ENCODE results near the gene NLRC5.

Gene NLRC5

DNA sequence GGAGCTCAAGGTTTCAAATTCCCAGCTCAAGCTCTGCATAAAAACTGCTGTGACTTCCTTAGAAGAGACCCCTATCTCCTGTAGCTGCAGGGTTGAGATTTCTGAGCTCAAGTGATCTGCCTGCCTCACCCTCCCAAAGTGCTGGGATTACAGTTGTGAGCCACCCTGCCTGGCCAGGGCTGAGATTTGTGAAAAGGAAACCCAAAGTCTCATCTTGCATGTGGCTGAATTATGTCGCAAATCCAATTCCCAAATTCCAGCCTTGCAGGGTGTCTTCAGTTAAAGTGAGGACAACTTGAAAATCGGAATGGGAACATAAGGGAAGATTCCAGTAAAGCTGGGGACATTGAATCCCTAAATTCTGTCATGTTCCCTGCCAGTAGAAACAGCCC lies 41.8 kb upstream of the NLRC5 start:
- Histone ChIP-seq H3K9ac (ENCODE audit: low read depth, low read length) (no peak overlapping the region), H3K36me3 (ENCODE audit: control insufficient read depth, insufficient read depth, low read length) (peaks cover 29% of the 10 kb centered on the region), H3K4me1 (ENCODE audit: control insufficient read depth, insufficient read depth, low read length) (no peaks in the 10 kb centered on the region), H3K9me3 (ENCODE audit: control insufficient read depth, insufficient read depth, low read length) (no peaks in the 10 kb centered on the region), H3K4me3 (ENCODE audit: low read depth, low read length) (no peak overlapping the region), H3K27ac (ENCODE audit: low read depth, low read length) (no peak overlapping the region), H3K27me3 (ENCODE audit: control insufficient read depth, insufficient read depth, low read length) (no peaks in the 10 kb centered on the region)

DNA sequence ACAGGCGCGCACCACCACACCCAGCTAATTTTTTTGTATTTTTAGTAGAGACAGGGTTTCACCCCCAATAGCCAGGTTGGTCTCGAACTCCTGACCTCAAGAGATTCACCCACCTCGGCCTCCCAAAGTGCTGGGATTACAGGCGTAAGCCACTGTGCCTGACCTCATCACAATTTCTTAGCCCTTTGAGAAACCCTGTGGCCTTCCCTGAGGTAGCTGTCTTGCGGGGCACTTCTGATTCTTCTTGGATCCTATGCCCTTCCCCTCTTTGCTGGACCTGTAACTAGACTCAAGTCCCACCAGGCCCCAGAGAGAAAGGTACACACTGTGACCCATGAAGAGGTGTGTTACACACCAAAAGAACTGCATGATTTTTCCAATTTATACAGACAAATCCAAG lies 41.1 kb upstream of the NLRC5 start:
- H3K9me3 ChIP-seq (ENCODE audit: control insufficient read depth, insufficient read depth, low read length): no peaks in the 10 kb centered on the region
- H3K4me1 ChIP-seq (ENCODE audit: control insufficient read depth, insufficient read depth, low read length): no peaks in the 10 kb centered on the region
- no peak overlapping the region for H3K27ac ChIP-seq (ENCODE audit: low read depth, low read length)
- H3K27me3 ChIP-seq (ENCODE audit: control insufficient read depth, insufficient read depth, low read length): no peaks in the 10 kb centered on the region
- H3K4me3 ChIP-seq (ENCODE audit: low read depth, low read length): no peak overlapping the region
- no peak overlapping the region for H3K9ac ChIP-seq (ENCODE audit: low read depth, low read length)
- H3K36me3 ChIP-seq (ENCODE audit: control insufficient read depth, insufficient read depth, low read length): peaks cover 23% of the 10 kb centered on the region

DNA sequence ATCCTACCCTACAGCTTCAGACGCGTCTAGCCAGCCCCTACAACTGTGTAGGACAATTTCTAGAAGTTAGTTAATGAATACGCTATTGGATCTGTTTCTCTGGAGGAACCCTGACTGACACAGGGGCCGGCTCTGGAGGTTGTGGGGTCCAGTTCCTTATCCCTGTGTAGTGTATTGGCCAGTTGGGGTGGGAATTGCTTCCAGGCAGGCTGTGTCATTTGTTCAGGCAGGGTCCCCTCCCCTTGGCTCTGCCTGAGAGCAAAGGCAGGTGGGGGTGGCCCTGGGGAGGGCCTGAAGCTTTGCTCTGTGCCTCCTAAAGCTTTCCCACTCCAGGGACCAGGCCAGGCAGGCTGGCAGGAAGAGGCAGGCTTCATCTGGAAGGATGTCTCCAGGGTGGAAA lies 39.3 kb upstream of the NLRC5 start:
- Histone ChIP-seq H3K36me3 (ENCODE audit: control insufficient read depth, insufficient read depth, low read length) (peaks cover 5% of the 10 kb centered on the region), H3K27ac (ENCODE audit: low read depth, low read length) (no peak overlapping the region), H3K9ac (ENCODE audit: low read depth, low read length) (no peak overlapping the region), H3K4me1 (ENCODE audit: control insufficient read depth, insufficient read depth, low read length) (no peaks in the 10 kb centered on the region), H3K27me3 (ENCODE audit: control insufficient read depth, insufficient read depth, low read length) (no peaks in the 10 kb centered on the region), H3K4me3 (ENCODE audit: low read depth, low read length) (no peak overlapping the region), H3K9me3 (ENCODE audit: control insufficient read depth, insufficient read depth, low read length) (no peaks in the 10 kb centered on the region)

DNA sequence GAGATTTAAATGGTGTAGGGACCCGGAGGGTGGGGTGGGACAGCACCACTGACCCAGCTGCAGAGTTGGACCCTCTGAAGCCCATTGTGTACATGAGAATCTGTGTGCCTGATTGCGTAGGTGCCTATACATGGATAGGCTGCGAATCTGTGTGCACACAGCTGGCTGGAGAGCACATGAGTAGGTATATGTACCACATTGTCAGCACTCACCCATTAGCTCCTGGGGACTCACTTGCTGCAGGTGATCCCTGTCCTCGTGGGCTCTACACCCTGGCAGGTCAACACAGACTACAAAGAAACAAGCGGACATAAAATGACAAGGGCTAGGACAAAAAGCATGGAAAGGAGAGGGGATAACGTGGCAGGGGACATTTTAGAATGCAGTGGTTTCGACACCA lies 38.9 kb upstream of the NLRC5 start:
- H3K27ac ChIP-seq (ENCODE audit: low read depth, low read length): no peak overlapping the region
- no peak overlapping the region for H3K9ac ChIP-seq (ENCODE audit: low read depth, low read length)
- H3K4me3 ChIP-seq (ENCODE audit: low read depth, low read length): no peak overlapping the region
- H3K9me3 ChIP-seq (ENCODE audit: control insufficient read depth, insufficient read depth, low read length): no peaks in the 10 kb centered on the region
- peaks cover 1% of the 10 kb centered on the region; the same call in 1 of the 2 replicates for H3K36me3 ChIP-seq (ENCODE audit: control insufficient read depth, insufficient read depth, low read length)
- H3K4me1 ChIP-seq (ENCODE audit: control insufficient read depth, insufficient read depth, low read length): no peaks in the 10 kb centered on the region
- H3K27me3 ChIP-seq (ENCODE audit: control insufficient read depth, insufficient read depth, low read length): no peaks in the 10 kb centered on the region

DNA sequence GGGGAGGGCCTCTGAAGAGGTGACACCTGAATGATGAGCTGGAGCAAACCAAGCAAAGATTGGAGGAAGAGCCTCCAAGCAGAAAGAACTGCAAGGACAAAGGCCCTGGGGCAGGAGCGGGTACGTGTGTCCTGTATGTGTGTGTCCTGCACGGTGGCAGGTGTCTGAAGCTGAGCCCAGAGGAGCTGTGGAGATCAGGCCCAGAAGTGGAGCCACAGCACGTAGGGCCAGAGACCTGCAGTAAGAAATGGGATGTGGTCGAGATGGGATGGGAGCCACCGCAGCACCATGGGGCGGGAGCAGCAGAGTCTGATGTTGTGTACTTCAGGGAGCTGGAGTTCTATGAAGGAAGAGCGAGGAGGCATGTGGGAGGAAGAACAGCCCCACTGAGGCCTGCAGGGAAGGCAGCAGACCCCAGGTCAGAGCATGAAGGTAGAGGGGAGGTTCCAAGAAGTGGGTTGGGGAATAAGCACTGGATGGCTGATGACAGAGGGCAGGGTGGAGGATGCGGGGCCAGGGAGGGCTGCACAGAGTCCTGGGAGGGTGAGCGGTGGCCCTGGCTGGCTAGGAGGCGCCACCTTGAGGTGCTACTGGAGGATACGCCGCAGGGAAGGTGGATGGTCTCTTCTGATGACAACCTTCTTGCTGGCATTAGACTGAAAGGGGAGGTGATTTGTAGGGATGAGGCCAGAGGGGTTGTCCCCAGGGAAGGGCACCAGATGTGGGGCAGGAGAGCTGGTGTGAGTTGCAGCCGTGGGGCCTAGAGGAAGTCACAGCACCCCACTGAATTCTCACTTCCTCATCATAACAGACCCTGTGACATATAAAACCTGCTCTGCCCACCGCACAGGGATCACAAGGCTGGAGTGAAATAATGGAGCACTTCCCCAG lies 38.2 kb upstream of the NLRC5 start:
- no peak overlapping the region for H3K4me3 ChIP-seq (ENCODE audit: low read depth, low read length)
- no peaks in the 10 kb centered on the region for H3K36me3 ChIP-seq (ENCODE audit: control insufficient read depth, insufficient read depth, low read length)
- H3K4me1 ChIP-seq (ENCODE audit: control insufficient read depth, insufficient read depth, low read length): no peaks in the 10 kb centered on the region
- no peak overlapping the region for H3K9ac ChIP-seq (ENCODE audit: low read depth, low read length)
- no peaks in the 10 kb centered on the region for H3K9me3 ChIP-seq (ENCODE audit: control insufficient read depth, insufficient read depth, low read length)
- no peaks in the 10 kb centered on the region for H3K27me3 ChIP-seq (ENCODE audit: control insufficient read depth, insufficient read depth, low read length)
- no peak overlapping the region for H3K27ac ChIP-seq (ENCODE audit: low read depth, low read length)

DNA sequence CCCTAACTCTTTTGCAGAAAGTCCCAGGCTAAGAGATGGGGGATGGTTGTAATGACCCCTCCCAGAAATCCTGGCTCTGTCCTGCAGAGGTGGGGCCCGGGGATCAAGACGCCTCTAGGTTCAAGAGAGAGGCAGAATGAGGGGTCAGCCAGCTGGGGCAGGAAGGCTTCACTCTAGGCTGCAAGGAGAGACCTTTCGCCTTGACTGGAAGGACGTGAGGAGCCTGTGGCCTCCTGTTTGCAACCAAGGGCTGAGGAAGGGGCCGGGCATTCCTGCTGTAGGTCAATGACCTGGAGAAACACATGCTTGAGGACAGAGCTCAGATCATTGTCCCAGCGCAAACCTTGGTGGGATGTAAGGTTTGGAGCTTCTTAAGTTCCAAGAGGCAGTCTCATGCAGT lies 36.4 kb upstream of the NLRC5 start:
- no peak overlapping the region for H3K9ac ChIP-seq (ENCODE audit: low read depth, low read length)
- H3K9me3 ChIP-seq (ENCODE audit: control insufficient read depth, insufficient read depth, low read length): no peaks in the 10 kb centered on the region
- H3K27ac ChIP-seq (ENCODE audit: low read depth, low read length): no peak overlapping the region

DNA sequence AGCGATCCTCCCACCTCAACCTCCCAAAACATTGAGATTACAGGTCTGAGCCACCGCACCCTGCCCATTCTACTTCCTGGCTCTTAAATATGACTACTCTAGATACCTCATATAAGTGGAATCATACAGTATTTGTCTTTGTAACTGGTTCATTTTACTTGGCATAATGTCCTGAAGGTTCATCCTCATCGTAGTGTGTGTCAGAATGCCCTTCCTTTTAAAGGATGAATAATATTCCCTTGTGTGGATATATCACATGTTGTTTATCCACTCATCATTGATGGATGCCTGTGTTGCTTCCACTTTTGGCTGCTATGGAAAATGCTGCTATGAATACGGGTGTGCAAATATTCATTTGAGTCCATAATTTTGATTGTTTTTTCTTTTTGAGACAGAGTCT lies 33.3 kb upstream of the NLRC5 start:
- H3K9me3 ChIP-seq (ENCODE audit: control insufficient read depth, insufficient read depth, low read length): no peaks in the 10 kb centered on the region
- no peaks in the 10 kb centered on the region for H3K36me3 ChIP-seq (ENCODE audit: control insufficient read depth, insufficient read depth, low read length)
- no peak overlapping the region for H3K4me3 ChIP-seq (ENCODE audit: low read depth, low read length)
- H3K9ac ChIP-seq (ENCODE audit: low read depth, low read length): no peak overlapping the region
- no peaks in the 10 kb centered on the region for H3K4me1 ChIP-seq (ENCODE audit: control insufficient read depth, insufficient read depth, low read length)
- no peaks in the 10 kb centered on the region for H3K27me3 ChIP-seq (ENCODE audit: control insufficient read depth, insufficient read depth, low read length)
- H3K27ac ChIP-seq (ENCODE audit: low read depth, low read length): no peak overlapping the region

More for the DNA sequence above, 36.4 kb upstream of the NLRC5 start:
- H3K27me3 ChIP-seq (ENCODE audit: control insufficient read depth, insufficient read depth, low read length): no peaks in the 10 kb centered on the region
- H3K36me3 ChIP-seq (ENCODE audit: control insufficient read depth, insufficient read depth, low read length): no peaks in the 10 kb centered on the region
- H3K4me3 ChIP-seq (ENCODE audit: low read depth, low read length): no peak overlapping the region
- no peaks in the 10 kb centered on the region for H3K4me1 ChIP-seq (ENCODE audit: control insufficient read depth, insufficient read depth, low read length)

DNA sequence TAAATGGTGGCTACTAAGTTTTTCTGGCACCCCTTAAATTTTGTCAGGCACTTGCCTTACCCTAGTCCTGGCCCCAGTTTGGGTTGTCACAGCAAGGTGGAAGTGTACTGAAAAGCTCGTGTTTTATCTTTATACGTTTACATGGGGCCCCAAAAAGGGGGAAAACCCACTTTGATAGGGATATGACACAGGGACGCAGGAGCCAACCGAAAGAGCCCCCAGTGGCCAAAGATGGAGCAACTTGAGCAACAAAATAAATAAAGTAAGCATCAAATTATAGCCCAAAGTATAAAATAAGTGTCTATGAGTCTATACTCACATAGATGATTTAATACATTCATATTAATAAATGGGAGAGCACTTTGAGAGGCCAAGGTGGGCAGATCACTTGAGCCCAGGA lies 32.6 kb upstream of the NLRC5 start:
- no peaks in the 10 kb centered on the region for H3K4me1 ChIP-seq (ENCODE audit: control insufficient read depth, insufficient read depth, low read length)
- no peaks in the 10 kb centered on the region for H3K9me3 ChIP-seq (ENCODE audit: control insufficient read depth, insufficient read depth, low read length)
- no peaks in the 10 kb centered on the region for H3K27me3 ChIP-seq (ENCODE audit: control insufficient read depth, insufficient read depth, low read length)
- H3K27ac ChIP-seq (ENCODE audit: low read depth, low read length): no peak overlapping the region
- H3K4me3 ChIP-seq (ENCODE audit: low read depth, low read length): no peak overlapping the region
- no peak overlapping the region for H3K9ac ChIP-seq (ENCODE audit: low read depth, low read length)
- H3K36me3 ChIP-seq (ENCODE audit: control insufficient read depth, insufficient read depth, low read length): no peaks in the 10 kb centered on the region

DNA sequence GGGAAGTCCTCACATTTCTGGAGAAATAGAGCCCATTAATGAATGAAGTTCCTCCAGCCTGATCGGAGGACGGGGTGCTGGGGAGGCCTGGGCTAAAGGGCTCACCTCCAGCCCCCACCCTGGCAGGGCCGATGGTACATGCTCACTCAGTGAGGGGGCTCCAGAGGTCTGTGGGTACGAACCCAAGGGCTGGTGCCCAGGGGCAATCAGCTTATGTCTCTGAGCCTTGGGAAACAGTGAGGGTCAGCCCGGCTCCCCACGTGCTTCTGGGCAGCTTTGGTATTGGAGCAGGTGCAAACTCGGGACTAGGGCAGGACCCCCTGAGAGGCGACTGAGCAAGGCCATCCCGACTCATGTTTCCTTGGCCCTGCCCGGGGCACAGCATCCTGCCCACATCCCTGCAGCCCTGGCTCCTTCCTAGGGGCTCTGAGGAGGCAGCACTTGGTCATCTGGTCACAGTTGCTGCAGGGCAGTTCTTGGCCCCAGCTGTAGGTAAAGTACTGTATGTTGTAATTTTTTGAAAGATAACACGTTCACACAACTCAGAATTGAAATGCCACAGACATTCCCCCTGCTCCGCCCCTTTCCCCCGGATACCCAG lies 28.6 kb upstream of the NLRC5 start:
- H3K36me3 ChIP-seq (ENCODE audit: control insufficient read depth, insufficient read depth, low read length): no peaks in the 10 kb centered on the region
- no peak overlapping the region for H3K9ac ChIP-seq (ENCODE audit: low read depth, low read length)
- H3K9me3 ChIP-seq (ENCODE audit: control insufficient read depth, insufficient read depth, low read length): no peaks in the 10 kb centered on the region
- H3K27me3 ChIP-seq (ENCODE audit: control insufficient read depth, insufficient read depth, low read length): no peaks in the 10 kb centered on the region
- H3K27ac ChIP-seq (ENCODE audit: low read depth, low read length): no peak overlapping the region
- H3K4me1 ChIP-seq (ENCODE audit: control insufficient read depth, insufficient read depth, low read length): 0 out of 2 replicates have a peak, but pooled peaks cover 2% of the 10 kb centered on the region
- no peak overlapping the region for H3K4me3 ChIP-seq (ENCODE audit: low read depth, low read length)

DNA sequence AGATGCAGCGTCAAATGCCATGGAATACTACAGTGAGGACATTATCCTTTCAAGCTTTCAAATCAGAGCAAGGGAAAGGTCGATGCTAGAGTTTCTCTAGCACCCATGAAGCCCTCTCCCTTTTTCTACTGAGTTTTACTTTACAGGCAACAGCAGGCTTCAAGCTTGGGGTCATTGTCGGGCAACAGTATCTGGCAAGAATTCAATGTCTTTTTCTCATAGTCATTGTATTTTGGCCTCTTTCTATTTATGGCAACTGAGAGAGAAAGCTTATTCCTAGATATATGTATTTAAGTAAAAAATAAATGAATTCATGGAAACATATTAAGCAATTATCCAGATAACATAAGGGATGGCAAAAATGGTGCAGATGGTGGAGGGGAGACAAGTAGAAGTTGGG lies 28.0 kb upstream of the NLRC5 start:
- Histone ChIP-seq H3K9me3 (ENCODE audit: control insufficient read depth, insufficient read depth, low read length) (no peaks in the 10 kb centered on the region), H3K4me3 (ENCODE audit: low read depth, low read length) (no peak overlapping the region), H3K36me3 (ENCODE audit: control insufficient read depth, insufficient read depth, low read length) (no peaks in the 10 kb centered on the region), H3K27me3 (ENCODE audit: control insufficient read depth, insufficient read depth, low read length) (no peaks in the 10 kb centered on the region), H3K9ac (ENCODE audit: low read depth, low read length) (no peak overlapping the region), H3K4me1 (ENCODE audit: control insufficient read depth, insufficient read depth, low read length) (0 out of 2 replicates have a peak, but pooled peaks cover 2% of the 10 kb centered on the region), H3K27ac (ENCODE audit: low read depth, low read length) (no peak overlapping the region)

DNA sequence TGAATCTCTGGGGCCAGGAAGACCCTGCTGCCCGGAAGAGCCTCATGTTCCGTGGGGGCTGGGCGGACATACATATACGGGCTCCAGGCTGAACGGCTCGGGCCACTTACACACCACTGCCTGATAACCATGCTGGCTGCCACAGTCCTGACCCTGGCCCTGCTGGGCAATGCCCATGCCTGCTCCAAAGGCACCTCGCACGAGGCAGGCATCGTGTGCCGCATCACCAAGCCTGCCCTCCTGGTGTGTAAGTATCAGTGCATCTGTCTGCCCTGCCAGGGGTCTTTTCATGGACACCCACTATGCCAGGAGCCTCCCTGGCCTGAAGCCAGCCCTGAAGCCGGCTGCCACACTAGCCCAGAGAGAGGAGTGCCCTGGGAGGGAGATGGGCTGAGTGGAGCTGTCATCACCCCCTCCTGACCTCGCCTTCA lies 27.5 kb upstream of the NLRC5 start, which contains the start of gene CETP:
Gene CETP (plus strand): TSS at position 100 of the 431 bp plus-strand sequence. CDS start 30 bp downstream, at position 130.
- H3K27ac ChIP-seq (ENCODE audit: low read depth, low read length): no peak within 1 kb of the TSS
- 0 out of 2 replicates have a peak, but pooled peaks cover 2% of the 10 kb centered on the region for H3K4me1 ChIP-seq (ENCODE audit: control insufficient read depth, insufficient read depth, low read length)
- no peak within 1 kb of the TSS for H3K4me3 ChIP-seq (ENCODE audit: low read depth, low read length)
- no peaks in the 10 kb centered on the region for H3K9me3 ChIP-seq (ENCODE audit: control insufficient read depth, insufficient read depth, low read length)
- H3K27me3 ChIP-seq (ENCODE audit: control insufficient read depth, insufficient read depth, low read length): no peaks in the 10 kb centered on the region
- no peaks in the 10 kb centered on the region for H3K36me3 ChIP-seq (ENCODE audit: control insufficient read depth, insufficient read depth, low read length)
- H3K9ac ChIP-seq (ENCODE audit: low read depth, low read length): no peak within 1 kb of the TSS
